MCF 10A (cell line): Measurements from ENCODE around the gene PAX5. TPM values are rescaled to one million over a fixed set of nuclear protein-coding genes. Genes with fewer than 3 reads are reported as not detected.
A peak's percentile ranks its signal among the peaks of the same experiment; 100 is the strongest.

Experiments used
- BruUV-seq: library from RNA; stranded (reverse); fragments of 400-500 nt; replicated peaks from 2 replicates; lab custom pipeline; 2021; lab: Mats Ljungman, UMichigan
- CTCF ChIA-PET: fragments of 300-600 bp; sonication (Branson Sonifier 250); formaldehyde crosslinking; extraction: SDS; loops from one replicate; lab custom pipeline; 2021; ENCODE audit warnings: antibody characterized with exemption, inconsistent platforms; lab: Yijun Ruan, JAX
- POLR2A ChIA-PET: fragments of 300-600, 350-650 bp; sonication (Branson Sonifier 250); formaldehyde crosslinking; extraction: SDS; loops from one replicate; lab custom pipeline; 2020; ENCODE audit warnings: antibody characterized with exemption, inconsistent platforms; lab: Yijun Ruan, JAX
- DNase-seq: peaks from one replicate; pipeline ENCODE4 v3.0.0-alpha.2; 2018; ENCODE audit not compliant: unreplicated experiment
- H3K27ac Mint-ChIP-seq: one replicate; pipeline ENCODE4 v1.8.0; 2022; ENCODE audit warnings: mild to moderate bottlenecking, low read depth, mixed read lengths; ENCODE audit not compliant: unreplicated experiment
- H3K27me3 Mint-ChIP-seq: one replicate; pipeline ENCODE4 v1.8.0; 2022; ENCODE audit warnings: mixed read lengths; ENCODE audit not compliant: insufficient read depth, unreplicated experiment
- H3K36me3 Mint-ChIP-seq: one replicate; pipeline ENCODE4 v1.8.0; 2022; ENCODE audit warnings: mild to moderate bottlenecking, moderate library complexity, mixed read lengths; ENCODE audit not compliant: insufficient read depth, unreplicated experiment
- H3K4me1 Mint-ChIP-seq: one replicate; pipeline ENCODE4 v1.8.0; 2022; ENCODE audit warnings: mixed read lengths; ENCODE audit not compliant: insufficient read depth, unreplicated experiment
- H3K4me3 Mint-ChIP-seq: one replicate; pipeline ENCODE4 v1.8.0; 2022; ENCODE audit warnings: mild to moderate bottlenecking, moderate library complexity, mixed read lengths; ENCODE audit not compliant: unreplicated experiment
- H3K9me3 Mint-ChIP-seq: one replicate; pipeline ENCODE4 v1.8.0; 2022; ENCODE audit warnings: mixed read lengths; ENCODE audit not compliant: unreplicated experiment
- intact Hi-C: fragments of 100-400 bp; cut with micrococcal nuclease; formaldehyde crosslinking; loops from 2 replicates; pipeline ENCODE4 v1.14.1; 2022
- total RNA-seq: library from RNA; stranded (reverse); gene quantifications from 2 replicates; pipeline ENCODE4 v1.2.3, GENCODE V29; 2022
- TF ChIP-seq, protein P1 (sequence below): fragments of 200-600 bp; IDR thresholded peaks from one replicate; pipeline ENCODE4 v1.8.0; 2022; ENCODE audit warnings: antibody characterized with exemption, mild to moderate bottlenecking; ENCODE audit not compliant: unreplicated experiment

PAX5 gene
- total RNA-seq, 1 experiment from 2014 or later: not detected

DNA sequence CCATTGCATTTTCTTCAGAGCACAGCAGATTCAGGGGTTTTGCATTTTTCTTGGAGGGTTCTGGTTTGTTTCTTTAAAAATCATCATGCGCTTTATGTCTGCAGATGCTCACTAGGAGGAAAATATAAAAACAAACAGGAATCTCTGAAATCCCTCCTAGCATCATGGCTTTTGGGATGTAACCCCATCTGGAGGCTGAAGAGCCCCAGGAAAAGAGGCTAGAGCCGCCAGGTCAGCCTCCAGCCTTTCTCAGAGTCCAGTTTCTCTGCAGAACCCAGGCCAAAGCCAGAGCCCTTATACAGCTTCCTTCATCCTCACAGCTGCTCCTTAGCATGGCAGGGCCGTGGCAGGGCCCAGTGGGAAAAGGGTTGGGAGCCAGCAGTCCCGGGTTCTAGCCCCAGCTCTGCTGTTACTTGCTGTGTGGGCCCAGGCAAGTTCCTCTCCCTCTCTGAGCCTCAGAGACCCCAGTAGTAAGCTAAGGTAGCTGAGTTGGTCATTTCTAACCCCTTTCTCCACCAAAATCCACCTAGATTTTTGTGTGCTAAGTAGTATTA lies 62.1 kb downstream of the PAX5 start:
- Mint-ChIP-seq H3K4me1 (peaks cover 25% of the 10 kb centered on the region), H3K36me3 (peaks cover 5% of the 10 kb centered on the region), H3K9me3 (no peaks in the 10 kb centered on the region), H3K4me3 (no peak overlapping the region), H3K27ac (no peak overlapping the region), H3K27me3 (no peaks in the 10 kb centered on the region)
- no peak for DNase-seq
- POLR2A ChIA-PET: no interaction called here
- TF ChIP-seq, protein P1, sequence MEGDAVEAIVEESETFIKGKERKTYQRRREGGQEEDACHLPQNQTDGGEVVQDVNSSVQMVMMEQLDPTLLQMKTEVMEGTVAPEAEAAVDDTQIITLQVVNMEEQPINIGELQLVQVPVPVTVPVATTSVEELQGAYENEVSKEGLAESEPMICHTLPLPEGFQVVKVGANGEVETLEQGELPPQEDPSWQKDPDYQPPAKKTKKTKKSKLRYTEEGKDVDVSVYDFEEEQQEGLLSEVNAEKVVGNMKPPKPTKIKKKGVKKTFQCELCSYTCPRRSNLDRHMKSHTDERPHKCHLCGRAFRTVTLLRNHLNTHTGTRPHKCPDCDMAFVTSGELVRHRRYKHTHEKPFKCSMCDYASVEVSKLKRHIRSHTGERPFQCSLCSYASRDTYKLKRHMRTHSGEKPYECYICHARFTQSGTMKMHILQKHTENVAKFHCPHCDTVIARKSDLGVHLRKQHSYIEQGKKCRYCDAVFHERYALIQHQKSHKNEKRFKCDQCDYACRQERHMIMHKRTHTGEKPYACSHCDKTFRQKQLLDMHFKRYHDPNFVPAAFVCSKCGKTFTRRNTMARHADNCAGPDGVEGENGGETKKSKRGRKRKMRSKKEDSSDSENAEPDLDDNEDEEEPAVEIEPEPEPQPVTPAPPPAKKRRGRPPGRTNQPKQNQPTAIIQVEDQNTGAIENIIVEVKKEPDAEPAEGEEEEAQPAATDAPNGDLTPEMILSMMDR: no peak
- intact Hi-C loops: no loop called here
- CTCF ChIA-PET: interaction anchor here (0.6 kb wide), 1 partner anchor 92 kb away, joined by 3 read pairs; no protein-coding TSS in a partner anchor
- no TSS peak for BruUV-seq

DNA sequence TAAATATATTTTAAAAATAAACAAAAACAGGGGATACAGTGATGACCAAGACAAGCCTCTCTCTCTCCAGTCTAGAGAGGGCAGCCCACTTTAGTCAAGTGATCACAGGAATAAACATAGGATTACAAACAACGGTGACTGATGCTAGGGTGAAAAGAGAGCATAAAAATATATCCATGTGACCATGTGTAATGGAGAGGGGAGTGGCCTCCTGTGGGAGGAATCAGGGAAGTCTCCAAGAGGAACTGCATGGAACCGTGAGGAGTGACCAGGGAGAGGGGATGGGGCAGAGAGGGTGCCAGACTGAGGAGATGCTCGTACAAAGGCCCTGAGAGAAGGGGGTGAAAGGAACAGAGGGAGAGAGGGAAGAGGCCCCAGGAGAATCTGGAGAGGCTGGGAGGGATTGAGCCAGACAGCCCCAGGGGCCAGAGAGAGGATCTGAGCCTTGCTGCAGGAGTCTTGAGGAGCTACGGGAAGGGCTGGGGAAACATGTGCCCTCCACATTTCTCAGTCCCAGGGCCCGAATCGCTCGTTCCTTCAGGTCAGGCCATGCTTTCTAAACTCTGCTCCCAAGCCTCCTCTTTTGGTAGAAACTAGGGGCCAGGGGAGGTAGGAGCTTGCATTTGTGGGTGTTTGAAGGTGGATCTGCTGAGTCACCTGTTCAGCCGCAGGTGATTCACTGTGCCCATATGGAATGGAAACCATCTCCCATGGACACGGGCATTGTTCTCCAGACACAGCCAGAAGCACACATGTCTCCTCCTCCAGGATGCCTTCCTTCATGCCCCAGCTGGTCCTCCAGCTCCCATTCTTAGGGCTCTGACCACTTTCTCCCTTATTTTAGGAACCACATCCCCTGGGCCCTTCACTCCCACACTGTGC lies 63.8 kb downstream of the PAX5 start:
- Mint-ChIP-seq H3K27me3 (no peaks in the 10 kb centered on the region), H3K27ac (no peak overlapping the region), H3K36me3 (peaks cover 5% of the 10 kb centered on the region), H3K4me1 (peaks cover 13% of the 10 kb centered on the region), H3K4me3 (no peak overlapping the region), H3K9me3 (no peaks in the 10 kb centered on the region)
- intact Hi-C loops: no loop called here
- CTCF ChIA-PET: interaction anchor here (1.2 to 1.5 kb wide), 3 partner anchors 97 to 445 kb away, joined by 4 to 8 read pairs (median 4); no protein-coding TSS in a partner anchor
- TF ChIP-seq, protein P1: no peak
- peak; percentile 50 for DNase-seq
- BruUV-seq: no TSS peak
- POLR2A ChIA-PET: no interaction called here

DNA sequence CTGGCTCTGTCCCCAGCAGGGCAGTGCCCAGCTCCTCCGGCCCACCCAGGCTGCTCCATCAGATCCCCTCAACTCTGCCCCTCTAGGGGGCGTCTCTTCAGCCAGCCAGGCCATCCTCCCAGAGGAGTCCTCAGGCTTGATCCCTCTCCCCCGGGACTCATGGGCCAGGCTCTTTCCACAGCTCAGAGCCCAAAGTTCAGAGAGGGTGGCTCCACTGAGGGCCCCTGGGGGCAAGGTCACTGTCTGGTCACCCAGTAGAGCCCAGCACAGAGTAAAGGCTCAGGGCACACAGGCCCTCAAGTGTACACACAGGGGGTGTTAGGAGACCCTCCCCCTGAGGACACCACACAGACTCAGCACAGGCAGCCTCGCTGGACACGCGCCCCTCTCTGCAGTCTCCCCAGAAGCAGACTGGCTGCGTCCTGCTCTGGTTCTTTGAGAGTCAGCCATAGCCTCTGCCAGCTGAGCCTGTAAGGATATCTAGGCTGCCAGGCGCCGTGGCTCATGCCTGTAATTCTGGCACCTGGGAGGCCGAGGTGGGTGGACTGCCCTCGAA lies 64.8 kb downstream of the PAX5 start:
- Mint-ChIP-seq H3K36me3 (peaks cover 5% of the 10 kb centered on the region), H3K27me3 (no peaks in the 10 kb centered on the region), H3K9me3 (no peaks in the 10 kb centered on the region), H3K27ac (no peak overlapping the region), H3K4me3 (no peak overlapping the region), H3K4me1 (peaks cover 13% of the 10 kb centered on the region)
- TF ChIP-seq, protein P1: no peak
- DNase-seq: no peak
- CTCF ChIA-PET: interaction anchor here (0.7 kb wide), 1 partner anchor 55 kb away, joined by 3 read pairs; no protein-coding TSS in a partner anchor
- POLR2A ChIA-PET: no interaction called here
- BruUV-seq: no TSS peak
- intact Hi-C loops: no loop called here
